Measurements from ENCODE around the gene PFKFB1. TPM values are rescaled to one million over a fixed set of nuclear protein-coding genes. Genes with fewer than 3 reads are reported as not detected.
"Not testable (repeated sequence)": the region's sequence is repeated elsewhere in the genome, so short reads cannot be mapped to it uniquely, and the experiment has no call there.

The PFKFB1 gene
- total RNA-seq, 1 experiment from 2014 or later = 0.14 TPM

GRCh38 chrX:55006827-55007621 lies 13.0 kb upstream of the PFKFB1 start:
- Histone ChIP-seq H3K4me3 (ENCODE audit: insufficient read depth, low read depth, low read length) (no peak overlapping the region), H3K36me3 (replicated peaks; ENCODE audit: control insufficient read depth, insufficient read depth, low read length) (peaks cover 9% of the 10 kb centered on the region), H3K27me3 (ENCODE audit: control insufficient read depth, insufficient read depth, low read length) (no peaks in the 10 kb centered on the region)
- no peak for DNase-seq

GRCh38 chrX:55005256-55005655 lies 11.3 kb upstream of the PFKFB1 start:
- no peaks in the 10 kb centered on the region for H3K27me3 ChIP-seq (ENCODE audit: control insufficient read depth, insufficient read depth, low read length)
- peaks cover 9% of the 10 kb centered on the region for H3K36me3 ChIP-seq (replicated peaks; ENCODE audit: control insufficient read depth, insufficient read depth, low read length)
- H3K4me3 ChIP-seq (ENCODE audit: insufficient read depth, low read depth, low read length) = no peak overlapping the region
- no peak for DNase-seq

DNA sequence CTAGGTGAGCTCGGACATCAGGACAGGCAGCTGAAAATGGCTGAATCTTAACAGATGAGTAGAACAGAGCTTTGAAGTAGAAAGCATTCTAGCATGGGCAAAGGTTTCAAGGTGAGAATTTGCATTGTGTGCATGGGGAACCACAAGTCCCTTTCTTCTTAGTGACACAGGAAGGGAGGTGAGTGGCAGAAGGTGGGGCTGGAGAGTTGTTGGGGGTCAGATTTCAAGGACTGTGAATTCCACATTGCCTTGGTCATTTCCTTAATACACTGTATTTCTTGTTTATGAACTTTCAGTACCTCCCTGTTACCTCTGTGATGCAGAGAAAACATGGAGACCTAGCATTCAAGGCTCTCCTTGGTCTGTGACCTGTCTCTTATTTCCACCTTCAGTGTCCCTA lies 10.2 kb upstream of the PFKFB1 start:
- Histone ChIP-seq H3K36me3 (replicated peaks; ENCODE audit: control insufficient read depth, insufficient read depth, low read length) (peaks cover 9% of the 10 kb centered on the region), H3K4me3 (ENCODE audit: insufficient read depth, low read depth, low read length) (no peak overlapping the region), H3K27me3 (ENCODE audit: control insufficient read depth, insufficient read depth, low read length) (no peaks in the 10 kb centered on the region)
- no peak for DNase-seq

DNA sequence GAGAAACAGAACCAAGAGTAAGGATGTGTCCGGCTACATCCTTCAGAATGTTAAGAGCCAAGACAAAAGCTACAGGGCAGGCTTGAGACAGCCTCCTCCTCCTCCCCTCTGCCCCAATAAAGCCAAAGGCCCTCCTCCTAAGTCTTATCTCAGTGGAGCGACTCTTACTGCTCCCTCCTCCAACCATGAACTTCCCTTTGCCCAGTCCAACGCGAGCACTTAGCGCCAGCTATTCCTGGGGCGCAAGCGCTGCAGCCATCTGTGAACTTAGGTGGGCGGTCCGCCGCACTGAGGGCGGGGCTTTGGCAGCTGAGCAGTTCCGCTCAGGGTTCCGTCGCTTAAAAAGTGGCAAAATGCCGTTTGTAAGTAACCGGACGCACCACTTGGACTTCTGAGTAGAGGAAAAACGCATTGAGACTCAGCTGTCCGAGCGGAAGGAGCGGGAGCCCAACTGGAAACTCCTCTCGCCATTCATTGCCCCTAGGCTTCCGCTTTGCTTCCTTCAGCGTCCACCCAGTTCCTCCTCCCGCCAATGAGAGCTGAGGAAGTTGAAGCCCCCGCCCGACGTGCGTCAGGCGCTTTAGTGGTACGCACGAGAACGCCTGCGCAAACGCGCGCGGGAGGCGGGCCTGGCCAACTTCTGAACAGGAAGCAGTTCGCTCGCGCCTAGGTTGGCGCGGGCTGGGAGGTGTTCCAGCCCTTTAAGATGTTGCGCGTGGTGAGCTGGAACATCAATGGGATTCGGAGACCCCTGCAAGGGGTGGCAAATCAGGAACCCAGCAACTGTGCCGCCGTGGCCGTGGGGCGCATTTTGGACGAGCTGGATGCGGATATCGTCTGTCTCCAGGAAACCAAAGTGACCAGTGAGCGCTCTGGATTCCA lies 6.0 kb upstream of the PFKFB1 start, which contains the start of gene APEX2:
Gene APEX2, plus strand, starts transcription at position 647 of the 882 bp plus-strand sequence. Its CDS starts 60 bp downstream, at position 707.
- no peaks in the 10 kb centered on the region for H3K27me3 ChIP-seq (ENCODE audit: control insufficient read depth, insufficient read depth, low read length)
- peak; percentile 81 for DNase-seq
- H3K36me3 ChIP-seq (replicated peaks; ENCODE audit: control insufficient read depth, insufficient read depth, low read length) = peaks cover 6% of the 10 kb centered on the region
- peak within 1 kb of the TSS; percentile 58 for H3K4me3 ChIP-seq (ENCODE audit: insufficient read depth, low read depth, low read length)

DNA sequence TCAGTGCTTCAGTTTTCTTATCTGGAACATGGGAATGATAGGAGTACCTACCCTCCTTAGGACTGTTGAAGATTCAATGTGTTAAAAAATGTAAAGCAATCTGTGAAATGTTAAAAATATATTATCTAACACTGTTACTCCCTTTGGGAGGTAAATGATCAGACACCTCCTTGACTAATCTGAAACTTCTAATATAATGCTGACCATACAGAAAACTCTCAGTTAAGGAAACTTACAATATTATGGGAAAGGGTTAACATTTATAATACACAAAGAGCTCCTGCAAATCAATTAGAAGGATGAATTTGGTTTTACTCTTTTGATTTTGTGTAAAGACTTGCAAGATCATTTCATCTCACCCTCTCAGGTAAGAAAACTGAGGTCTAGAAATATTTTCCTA lies 1.6 kb upstream of the PFKFB1 start:
- H3K4me3 ChIP-seq (ENCODE audit: insufficient read depth, low read depth, low read length) = no peak overlapping the region
- no peaks in the 10 kb centered on the region for H3K27me3 ChIP-seq (ENCODE audit: control insufficient read depth, insufficient read depth, low read length)
- H3K36me3 ChIP-seq (replicated peaks; ENCODE audit: control insufficient read depth, insufficient read depth, low read length) = no peaks in the 10 kb centered on the region
- DNase-seq = no peak

DNA sequence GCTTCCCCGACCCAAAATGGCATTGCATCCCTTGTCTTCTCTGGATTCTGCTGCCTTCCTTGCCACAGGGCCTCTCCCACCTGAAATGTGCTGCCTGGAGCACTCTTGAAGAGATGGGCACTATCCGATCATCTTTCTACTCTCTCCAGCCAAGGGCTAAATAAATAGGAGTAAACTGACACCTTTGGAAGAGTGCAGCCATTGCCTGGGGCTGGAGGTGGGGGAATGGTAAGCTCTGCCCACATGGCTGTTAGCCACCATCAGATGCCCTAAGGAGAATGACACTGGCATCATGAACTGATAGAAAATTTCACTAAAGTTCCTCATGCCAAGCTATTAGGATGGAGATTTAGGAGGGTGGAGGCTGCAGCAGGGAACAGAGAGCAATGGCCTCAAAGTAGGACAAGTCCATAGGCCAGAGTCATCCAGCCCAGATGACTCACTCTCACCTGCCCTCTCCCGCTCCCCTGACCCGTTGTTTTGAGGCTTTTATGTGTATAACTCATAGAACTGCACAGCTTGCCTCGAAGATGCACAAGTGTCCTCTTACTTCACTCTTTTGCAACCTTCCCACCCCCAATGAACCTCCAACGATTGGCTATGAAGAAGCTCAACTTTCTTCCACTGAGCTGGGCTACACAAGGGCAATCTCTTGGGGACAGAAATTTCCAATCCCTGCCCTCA lies 822 bp upstream of the PFKFB1 start:
- H3K4me3 ChIP-seq (ENCODE audit: insufficient read depth, low read depth, low read length) = no peak overlapping the region
- H3K36me3 ChIP-seq (replicated peaks; ENCODE audit: control insufficient read depth, insufficient read depth, low read length) = no peaks in the 10 kb centered on the region
- DNase-seq = no peak
- H3K27me3 ChIP-seq (ENCODE audit: control insufficient read depth, insufficient read depth, low read length) = no peaks in the 10 kb centered on the region

- Histone ChIP-seq H3K27me3 (ENCODE audit: control insufficient read depth, insufficient read depth, low read length) (no peaks in the 10 kb centered on the region), H3K36me3 (replicated peaks; ENCODE audit: control insufficient read depth, insufficient read depth, low read length) (no peaks in the 10 kb centered on the region), H3K4me3 (ENCODE audit: insufficient read depth, low read depth, low read length) (no peak overlapping the region)
- DNase-seq = no peak
These were observed 921 bp downstream of the PFKFB1 start for GRCh38 chrX:54992911-54993622.

- Histone ChIP-seq H3K4me3 (ENCODE audit: insufficient read depth, low read depth, low read length) (no peak overlapping the region), H3K36me3 (replicated peaks; ENCODE audit: control insufficient read depth, insufficient read depth, low read length) (no peaks in the 10 kb centered on the region), H3K27me3 (ENCODE audit: control insufficient read depth, insufficient read depth, low read length) (no peaks in the 10 kb centered on the region)
- DNase-seq = no peak
These were observed 2.3 kb downstream of the PFKFB1 start for GRCh38 chrX:54991706-54992105.

DNA sequence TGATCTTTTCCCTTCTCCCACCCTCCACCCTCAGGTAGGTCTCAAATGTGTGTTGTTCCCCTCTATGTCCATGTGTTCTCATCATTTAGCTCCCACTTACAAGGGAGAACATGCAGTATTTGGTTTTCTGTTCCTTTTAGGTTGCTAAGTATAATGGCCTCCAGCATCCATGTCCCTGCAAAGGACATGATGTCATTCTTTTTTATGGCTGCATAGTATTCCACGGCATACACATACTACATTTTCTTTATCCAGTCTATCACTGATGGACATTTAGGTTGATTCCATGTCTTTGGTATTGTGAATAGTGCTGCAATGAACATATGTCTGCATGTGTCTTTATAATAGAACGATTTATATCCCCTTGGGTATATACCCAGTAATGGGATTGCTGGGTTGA lies 10.7 kb downstream of the PFKFB1 start:
- not testable (repeated sequence) for H3K36me3 ChIP-seq (replicated peaks; ENCODE audit: control insufficient read depth, insufficient read depth, low read length); H3K4me3 ChIP-seq (ENCODE audit: insufficient read depth, low read depth, low read length); DNase-seq; H3K27me3 ChIP-seq (ENCODE audit: control insufficient read depth, insufficient read depth, low read length)

DNA sequence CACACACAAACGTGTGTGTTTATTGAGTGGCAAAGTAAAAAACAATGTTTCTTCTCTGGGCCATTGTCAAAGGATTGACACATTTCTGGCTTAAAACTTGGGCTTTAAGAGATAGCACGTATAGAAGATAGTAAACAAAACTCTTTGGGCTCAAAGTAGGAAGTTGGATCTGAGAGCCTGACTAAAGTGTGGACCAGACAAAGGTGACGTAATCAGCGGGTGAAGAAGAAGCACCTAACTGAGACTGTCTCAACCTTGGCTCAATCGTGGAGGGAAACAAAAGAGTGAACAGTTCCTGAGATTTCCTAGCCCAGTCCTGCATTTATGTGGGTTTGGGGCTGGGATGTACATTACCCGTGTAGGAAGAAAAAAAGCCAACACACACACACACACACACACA lies 13.7 kb downstream of the PFKFB1 start:
- H3K27me3 ChIP-seq (ENCODE audit: control insufficient read depth, insufficient read depth, low read length) = no peaks in the 10 kb centered on the region
- H3K4me3 ChIP-seq (ENCODE audit: insufficient read depth, low read depth, low read length) = no peak overlapping the region
- no peaks in the 10 kb centered on the region for H3K36me3 ChIP-seq (replicated peaks; ENCODE audit: control insufficient read depth, insufficient read depth, low read length)
- DNase-seq = no peak

DNA sequence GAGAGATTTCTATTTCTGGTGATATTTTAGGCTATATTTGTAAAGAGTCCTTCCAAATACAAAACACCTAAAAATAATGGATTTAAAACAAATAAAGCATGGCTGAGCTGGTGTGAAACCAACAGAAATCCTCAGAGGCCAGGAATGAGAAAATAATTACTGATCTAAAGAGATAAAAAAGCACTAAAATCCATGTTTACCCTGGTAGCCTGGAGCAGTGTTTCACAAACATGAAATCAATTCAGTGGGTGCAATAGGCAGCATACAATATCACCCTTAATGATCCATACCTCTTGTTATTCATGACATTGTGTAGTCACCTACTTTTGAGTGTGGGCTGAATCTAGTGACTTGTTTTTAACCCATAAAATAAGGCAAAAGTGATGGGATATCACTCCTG lies 14.6 kb downstream of the PFKFB1 start:
- no peak for DNase-seq
- no peaks in the 10 kb centered on the region for H3K27me3 ChIP-seq (ENCODE audit: control insufficient read depth, insufficient read depth, low read length)
- no peak overlapping the region for H3K4me3 ChIP-seq (ENCODE audit: insufficient read depth, low read depth, low read length)
- H3K36me3 ChIP-seq (replicated peaks; ENCODE audit: control insufficient read depth, insufficient read depth, low read length) = no peaks in the 10 kb centered on the region

DNA sequence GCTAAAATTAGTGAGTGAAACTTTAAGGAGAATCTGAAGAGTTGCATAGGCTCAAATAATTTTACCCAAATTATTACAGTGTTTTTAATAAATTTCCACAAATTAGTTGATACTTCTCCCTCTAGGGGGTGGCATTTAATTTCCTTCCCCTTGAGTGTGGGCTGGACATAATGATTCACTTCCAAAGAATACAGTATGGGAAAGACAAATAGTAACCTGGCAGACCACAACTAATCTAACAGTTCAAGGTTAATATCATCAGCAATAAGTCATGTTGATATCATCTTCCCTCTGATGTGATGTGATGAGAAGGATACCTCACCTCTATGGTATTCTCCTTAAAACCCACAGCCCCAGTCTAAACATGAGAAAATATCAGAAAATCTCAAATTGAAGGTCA lies 15.5 kb downstream of the PFKFB1 start:
- no peak for DNase-seq
- H3K27me3 ChIP-seq (ENCODE audit: control insufficient read depth, insufficient read depth, low read length) = no peaks in the 10 kb centered on the region
- H3K4me3 ChIP-seq (ENCODE audit: insufficient read depth, low read depth, low read length) = no peak overlapping the region
- H3K36me3 ChIP-seq (replicated peaks; ENCODE audit: control insufficient read depth, insufficient read depth, low read length) = no peaks in the 10 kb centered on the region

DNA sequence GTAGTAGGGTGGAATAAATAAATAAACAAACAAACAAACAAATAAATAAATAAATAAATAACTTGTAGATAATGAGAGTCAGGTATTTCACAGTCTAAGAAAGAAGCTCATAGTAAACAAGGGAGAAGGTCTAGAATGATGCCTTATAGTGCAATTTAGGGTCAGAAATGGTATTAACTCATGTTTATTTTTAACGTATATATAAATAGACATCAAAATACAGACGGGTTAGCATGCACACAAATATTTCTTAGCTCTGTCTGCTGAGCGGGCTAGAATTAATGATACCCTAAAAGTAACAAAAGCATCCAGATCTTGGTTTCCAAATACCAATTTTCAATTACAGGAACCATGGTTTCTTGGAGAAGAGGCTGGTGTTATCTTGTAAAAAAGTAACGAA lies 16.6 kb downstream of the PFKFB1 start:
- Histone ChIP-seq H3K36me3 (replicated peaks; ENCODE audit: control insufficient read depth, insufficient read depth, low read length) (no peaks in the 10 kb centered on the region), H3K27me3 (ENCODE audit: control insufficient read depth, insufficient read depth, low read length) (no peaks in the 10 kb centered on the region), H3K4me3 (ENCODE audit: insufficient read depth, low read depth, low read length) (no peak overlapping the region)
- DNase-seq = no peak

Measured in H7 (cell line).